Fibroblast of lung (primary cell): ENCODE results near the gene IL18RAP. TPM values are rescaled to one million over a fixed set of nuclear protein-coding genes. Genes with fewer than 3 reads are reported as not detected.

Experiments
- DNase-seq, 2 donors: peaks; one replicate each; pipeline versions ENCODE4 v3.0.0 to v3.0.0-alpha.2; 2010; ENCODE audit warnings: low read depth in 2 of 2
- H2AFZ ChIP-seq: 2 replicates; pipeline ENCODE4 v1.5.1; 2012; ENCODE audit warnings: low read length, control low read depth, inconsistent platforms
- H3K27ac ChIP-seq: 2 replicates; pipeline ENCODE4 v1.5.1; 2011; ENCODE audit warnings: low read length, control low read depth; ENCODE audit not compliant: insufficient read depth
- H3K27me3 ChIP-seq: 2 replicates; pipeline ENCODE4 v1.5.1; 2011; ENCODE audit warnings: mild to moderate bottlenecking, low read length; ENCODE audit not compliant: control insufficient read depth, insufficient read depth
- H3K36me3 ChIP-seq: 2 replicates; pipeline ENCODE4 v1.5.1; 2011; ENCODE audit warnings: low read length; ENCODE audit not compliant: control insufficient read depth, insufficient read depth
- H3K4me1 ChIP-seq: 2 replicates; pipeline ENCODE4 v1.5.1; 2011; ENCODE audit warnings: low read length; ENCODE audit not compliant: control insufficient read depth, insufficient read depth; ENCODE audit errors: extremely low read depth
- H3K4me2 ChIP-seq: 2 replicates; pipeline ENCODE4 v1.5.1; 2011; ENCODE audit warnings: low read length, control low read depth; ENCODE audit not compliant: insufficient read depth; ENCODE audit errors: extremely low read depth
- H3K4me3 ChIP-seq, 4 experiments: fragments of 200-600 bp in 1 of 4; sonication (generic) in 1 of 4; replicated peaks in 1 of 4; 2 replicates each; pipeline ENCODE4 v1.5.1; 2011 to 2016; ENCODE audit warnings: low read length in 4 of 4, low read depth in 3 of 4, mild to moderate bottlenecking in 3 of 4, control low read depth in 2 of 4, inconsistent platforms in 1 of 4, mixed read lengths in 1 of 4; ENCODE audit not compliant: insufficient read depth in 1 of 4; ENCODE audit errors: control extremely low read depth in 1 of 4
- H3K79me2 ChIP-seq: 2 replicates; pipeline ENCODE4 v1.5.1; 2012; ENCODE audit warnings: mild to moderate bottlenecking, low read length, inconsistent platforms; ENCODE audit not compliant: control insufficient read depth, insufficient read depth
- H3K9ac ChIP-seq: 2 replicates; pipeline ENCODE4 v1.5.1; 2011; ENCODE audit warnings: mild to moderate bottlenecking, low read length, control low read depth; ENCODE audit not compliant: insufficient read depth
- H3K9me3 ChIP-seq: 2 replicates; pipeline ENCODE4 v1.5.1; 2012; ENCODE audit warnings: low read depth, low read length; ENCODE audit not compliant: control insufficient read depth, insufficient read depth
- H4K20me1 ChIP-seq: 2 replicates; pipeline ENCODE4 v1.5.1; 2011; ENCODE audit warnings: low read length; ENCODE audit not compliant: control insufficient read depth, insufficient read depth; ENCODE audit errors: extremely low read depth
- CTCF ChIP-seq, 2 donors: IDR thresholded peaks in 1 of 2; conservative IDR thresholded peaks in 1 of 2; 1 replicate in 1 of 2; 2 replicates in 1 of 2; pipeline ENCODE4 v1.5.1; 2011 to 2012; ENCODE audit warnings: low read length in 2 of 2, control low read depth in 1 of 2, inconsistent platforms in 1 of 2, low read depth in 1 of 2, mild to moderate bottlenecking in 1 of 2
- EZH2 ChIP-seq: IDR thresholded peaks from 2 replicates; pipeline ENCODE4 v1.5.1; 2012; ENCODE audit warnings: low read length, control low read depth, mild to moderate bottlenecking; ENCODE audit errors: missing control alignments
- polyA plus RNA-seq, 2 donors: library from polyadenylated mRNA; depleted of rRNA in 1 of 2; stranded (reverse) in 1 of 2; unstranded in 1 of 2; fragments of >200 nt; gene quantifications; 2 replicates each; pipeline ENCODE4 v1.2.1, GENCODE V29; 2011 to 2012; ENCODE audit warnings: missing spikeins in 1 of 2
- total RNA-seq: library from RNA; depleted of rRNA; stranded (reverse); fragments of >200 nt; gene quantifications from 2 replicates; pipeline ENCODE4 v1.2.1, GENCODE V29; 2014

The IL18RAP gene
- total and polyA plus RNA-seq, 2 donors (not counting 1 experiment from before 2014, with no cell fraction given), result not detected

- DNase-seq, result no peak
- Histone ChIP-seq H2AFZ (no peak overlapping the region), H3K9me3 (no peaks in the 10 kb centered on the region), H3K4me3 (no peak overlapping the region), H3K27me3 (no peaks in the 10 kb centered on the region), H3K27ac (no peak overlapping the region), H3K36me3 (no peaks in the 10 kb centered on the region), H4K20me1 (no peaks in the 10 kb centered on the region), H3K4me2 (no peak overlapping the region), H3K79me2 (no peaks in the 10 kb centered on the region), H3K4me1 (no peaks in the 10 kb centered on the region), H3K9ac (no peak overlapping the region)
- no peak for TF ChIP-seq CTCF (conservative IDR thresholded peaks at IDR 0.05 in 1 of 2, IDR thresholded peaks at IDR 0.05 in 1 of 2; ENCODE audit: low read depth in 1 of 2, low read length in 2 of 2)
- TF ChIP-seq EZH2, result no peak
Measured at GRCh38 chr2:102498414-102498813, 75.5 kb downstream of the IL18RAP start.

- H3K27me3 ChIP-seq, result no peaks in the 10 kb centered on the region
- TF ChIP-seq EZH2 (no peak), CTCF (conservative IDR thresholded peaks at IDR 0.05 in 1 of 2, IDR thresholded peaks at IDR 0.05 in 1 of 2; ENCODE audit: low read depth in 1 of 2, low read length in 2 of 2) (no peak)
- H3K4me2 ChIP-seq, result no peak overlapping the region
- no peaks in the 10 kb centered on the region for H3K4me1 ChIP-seq
- no peak overlapping the region for H3K9ac ChIP-seq
- H3K9me3 ChIP-seq, result no peaks in the 10 kb centered on the region
- no peaks in the 10 kb centered on the region for H4K20me1 ChIP-seq
- H3K36me3 ChIP-seq, result no peaks in the 10 kb centered on the region
- no peak overlapping the region for H2AFZ ChIP-seq
- no peak overlapping the region for H3K27ac ChIP-seq
- H3K4me3 ChIP-seq, result no peak overlapping the region
- no peak for DNase-seq
- H3K79me2 ChIP-seq, result no peaks in the 10 kb centered on the region
Measured at GRCh38 chr2:102499558-102499957, 76.6 kb downstream of the IL18RAP start.

Other genes with a start within 250 kb of the IL18RAP start
- gene IL1RL2, start 236.1 kb upstream of the IL18RAP start, total RNA-seq, result 2.6 and 3.1 TPM in 2 replicates
- 0.28 and 0.66 TPM in 2 replicates for gene IL1RL2, start 236.1 kb upstream of the IL18RAP start, polyA plus RNA-seq
- 0.50 and 4.6 TPM in 2 replicates for gene IL1RL1, start 111.6 kb upstream of the IL18RAP start, total RNA-seq
- gene IL1RL1, start 111.6 kb upstream of the IL18RAP start, polyA plus RNA-seq, result 0.02 and 0.14 TPM in 2 replicates
- gene IL18R1, start 67.4 kb upstream of the IL18RAP start, total RNA-seq, result 0.50 and 5.4 TPM in 2 replicates
- gene IL18R1, start 67.4 kb upstream of the IL18RAP start, polyA plus RNA-seq, result 0.10 and 0.18 TPM in 2 replicates
- not detected in 2 replicates for gene SLC9A4, start 50.1 kb downstream of the IL18RAP start, total RNA-seq
- gene SLC9A4, start 50.1 kb downstream of the IL18RAP start, polyA plus RNA-seq, result not detected in 2 replicates
- not detected in 2 replicates for gene SLC9A2, start 196.4 kb downstream of the IL18RAP start, total RNA-seq
- not detected in 2 replicates for gene SLC9A2, start 196.4 kb downstream of the IL18RAP start, polyA plus RNA-seq